Neural progenitor cell (in vitro differentiated cells): ENCODE measurements around the gene HOXB9.

Experiments
- CTCF ChIP-seq: fragments of 200-600 bp; sonication (generic); IDR thresholded peaks from 2 replicates; pipeline ENCODE4 v1.5.1; 2017; ENCODE audit warnings: antibody characterized with exemption, mild to moderate bottlenecking
- EZH2 ChIP-seq: fragments of 200-600 bp; sonication (generic); IDR thresholded peaks from 2 replicates; pipeline ENCODE4 v1.6.1; 2017; ENCODE audit warnings: antibody characterized with exemption, mild to moderate bottlenecking, moderate library complexity

- TF ChIP-seq EZH2: no peak
- no peak for TF ChIP-seq CTCF
These were observed 14.9 kb downstream of the HOXB9 start for GRCh38 chr17:48611213-48611612.
